Measurements from ENCODE around the gene RSPO3.
"Not testable (repeated sequence)": the region's sequence is repeated elsewhere in the genome, so short reads cannot be mapped to it uniquely, and the experiment has no call there.

The RSPO3 gene

DNA sequence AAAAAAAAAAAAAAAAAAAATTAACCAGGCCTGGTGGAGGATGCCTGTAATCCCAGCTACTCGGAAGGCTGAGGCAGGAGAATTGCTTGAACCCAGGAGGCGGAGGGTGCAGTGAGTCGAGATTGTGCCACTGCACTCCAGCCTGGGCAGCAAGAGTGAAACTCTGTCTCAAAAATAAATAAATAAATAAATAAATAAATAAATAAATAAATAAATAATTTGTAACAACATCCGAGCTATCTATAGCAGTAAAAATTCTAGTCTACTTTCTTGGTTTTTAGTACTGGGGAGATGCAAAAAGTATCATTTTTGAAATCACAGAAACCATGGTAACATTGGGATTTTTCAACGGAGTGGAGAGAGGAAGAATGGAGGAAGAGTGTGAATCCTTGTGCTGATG is 21.0 kb upstream of the RSPO3 start:
- H3K36me3 ChIP-seq (ENCODE audit: control insufficient read depth in 2 of 2, insufficient read depth in 1 of 2, low read length in 2 of 2); H3K27ac ChIP-seq (ENCODE audit: extremely low read depth, low read depth, low read length); POLR2A ChIA-PET; H3K4me1 ChIP-seq (ENCODE audit: control insufficient read depth, insufficient read depth, low read length); H3K4me3 ChIP-seq (ENCODE audit: low read depth, low read length); H3K9me3 ChIP-seq (ENCODE audit: control insufficient read depth, insufficient read depth, low read depth, low read length): not testable (repeated sequence)
- CTCF ChIA-PET = interaction anchor here (0.6 to 0.7 kb wide), 2 partner anchors 297 to 1544 kb away, joined by 4 read pairs; no protein-coding TSS in a partner anchor
- peak; percentile 34; the same call in 1 of the 2 replicates for TF ChIP-seq ZNF266 (tag by site-specific recombination; IDR thresholded peaks at IDR 0.05; ENCODE audit: low read depth)
- TF ChIP-seq ZNF426 (tag by site-specific recombination; IDR thresholded peaks at IDR 0.05) = peak; percentile 80
- peak; percentile 88 for TF ChIP-seq ZNF394 (tag by site-specific recombination; IDR thresholded peaks at IDR 0.05; ENCODE audit: borderline replicate concordance)
- TF ChIP-seq ZNF623 (tag by site-specific recombination; IDR thresholded peaks at IDR 0.05) = peak; percentile 61
- TF ChIP-seq ZBTB8A (tag by site-specific recombination; IDR thresholded peaks at IDR 0.05) = peak; percentile 61
- TF ChIP-seq ZNF19 (tag by site-specific recombination; IDR thresholded peaks at IDR 0.05; ENCODE audit: low read depth) = 0 out of 2 replicates have a peak, but pooled peaks have one; percentile 72
- peak; percentile 47; the same call in 1 of the 2 replicates for TF ChIP-seq ZNF433 (tag by site-specific recombination; IDR thresholded peaks at IDR 0.05; ENCODE audit: low read depth)
- TF ChIP-seq, protein P1, sequence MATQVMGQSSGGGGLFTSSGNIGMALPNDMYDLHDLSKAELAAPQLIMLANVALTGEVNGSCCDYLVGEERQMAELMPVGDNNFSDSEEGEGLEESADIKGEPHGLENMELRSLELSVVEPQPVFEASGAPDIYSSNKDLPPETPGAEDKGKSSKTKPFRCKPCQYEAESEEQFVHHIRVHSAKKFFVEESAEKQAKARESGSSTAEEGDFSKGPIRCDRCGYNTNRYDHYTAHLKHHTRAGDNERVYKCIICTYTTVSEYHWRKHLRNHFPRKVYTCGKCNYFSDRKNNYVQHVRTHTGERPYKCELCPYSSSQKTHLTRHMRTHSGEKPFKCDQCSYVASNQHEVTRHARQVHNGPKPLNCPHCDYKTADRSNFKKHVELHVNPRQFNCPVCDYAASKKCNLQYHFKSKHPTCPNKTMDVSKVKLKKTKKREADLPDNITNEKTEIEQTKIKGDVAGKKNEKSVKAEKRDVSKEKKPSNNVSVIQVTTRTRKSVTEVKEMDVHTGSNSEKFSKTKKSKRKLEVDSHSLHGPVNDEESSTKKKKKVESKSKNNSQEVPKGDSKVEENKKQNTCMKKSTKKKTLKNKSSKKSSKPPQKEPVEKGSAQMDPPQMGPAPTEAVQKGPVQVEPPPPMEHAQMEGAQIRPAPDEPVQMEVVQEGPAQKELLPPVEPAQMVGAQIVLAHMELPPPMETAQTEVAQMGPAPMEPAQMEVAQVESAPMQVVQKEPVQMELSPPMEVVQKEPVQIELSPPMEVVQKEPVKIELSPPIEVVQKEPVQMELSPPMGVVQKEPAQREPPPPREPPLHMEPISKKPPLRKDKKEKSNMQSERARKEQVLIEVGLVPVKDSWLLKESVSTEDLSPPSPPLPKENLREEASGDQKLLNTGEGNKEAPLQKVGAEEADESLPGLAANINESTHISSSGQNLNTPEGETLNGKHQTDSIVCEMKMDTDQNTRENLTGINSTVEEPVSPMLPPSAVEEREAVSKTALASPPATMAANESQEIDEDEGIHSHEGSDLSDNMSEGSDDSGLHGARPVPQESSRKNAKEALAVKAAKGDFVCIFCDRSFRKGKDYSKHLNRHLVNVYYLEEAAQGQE (tag by site-specific recombination; IDR thresholded peaks at IDR 0.05) = peak; percentile 67; the same call in 1 of the 2 replicates
- 0 out of 2 replicates have a peak, but pooled peaks have one; percentile 15 for TF ChIP-seq ZNF138 (tag by site-specific recombination; IDR thresholded peaks at IDR 0.05; ENCODE audit: borderline replicate concordance)
- TF ChIP-seq, protein P2, sequence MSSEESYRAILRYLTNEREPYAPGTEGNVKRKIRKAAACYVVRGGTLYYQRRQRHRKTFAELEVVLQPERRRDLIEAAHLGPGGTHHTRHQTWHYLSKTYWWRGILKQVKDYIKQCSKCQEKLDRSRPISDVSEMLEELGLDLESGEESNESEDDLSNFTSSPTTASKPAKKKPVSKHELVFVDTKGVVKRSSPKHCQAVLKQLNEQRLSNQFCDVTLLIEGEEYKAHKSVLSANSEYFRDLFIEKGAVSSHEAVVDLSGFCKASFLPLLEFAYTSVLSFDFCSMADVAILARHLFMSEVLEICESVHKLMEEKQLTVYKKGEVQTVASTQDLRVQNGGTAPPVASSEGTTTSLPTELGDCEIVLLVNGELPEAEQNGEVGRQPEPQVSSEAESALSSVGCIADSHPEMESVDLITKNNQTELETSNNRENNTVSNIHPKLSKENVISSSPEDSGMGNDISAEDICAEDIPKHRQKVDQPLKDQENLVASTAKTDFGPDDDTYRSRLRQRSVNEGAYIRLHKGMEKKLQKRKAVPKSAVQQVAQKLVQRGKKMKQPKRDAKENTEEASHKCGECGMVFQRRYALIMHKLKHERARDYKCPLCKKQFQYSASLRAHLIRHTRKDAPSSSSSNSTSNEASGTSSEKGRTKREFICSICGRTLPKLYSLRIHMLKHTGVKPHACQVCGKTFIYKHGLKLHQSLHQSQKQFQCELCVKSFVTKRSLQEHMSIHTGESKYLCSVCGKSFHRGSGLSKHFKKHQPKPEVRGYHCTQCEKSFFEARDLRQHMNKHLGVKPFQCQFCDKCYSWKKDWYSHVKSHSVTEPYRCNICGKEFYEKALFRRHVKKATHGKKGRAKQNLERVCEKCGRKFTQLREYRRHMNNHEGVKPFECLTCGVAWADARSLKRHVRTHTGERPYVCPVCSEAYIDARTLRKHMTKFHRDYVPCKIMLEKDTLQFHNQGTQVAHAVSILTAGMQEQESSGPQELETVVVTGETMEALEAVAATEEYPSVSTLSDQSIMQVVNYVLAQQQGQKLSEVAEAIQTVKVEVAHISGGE (tag by site-specific recombination; conservative IDR thresholded peaks at IDR 0.05; ENCODE audit: low read depth) = peak; percentile 66
- TF ChIP-seq ZNF140 (tag by site-specific recombination; IDR thresholded peaks at IDR 0.05) = peak; percentile 74
- peak; percentile 71 for TF ChIP-seq ZNF555 (tag by site-specific recombination; conservative IDR thresholded peaks at IDR 0.05)
- TF ChIP-seq ZNF560 (tag by site-specific recombination; IDR thresholded peaks at IDR 0.05; ENCODE audit: borderline replicate concordance) = 0 out of 2 replicates have a peak, but pooled peaks have one; percentile 26
- peak; percentile 32; the same call in 1 of the 2 replicates for TF ChIP-seq ZNF654 (tag by site-specific recombination; IDR thresholded peaks at IDR 0.05; ENCODE audit: low read depth)
- TF ChIP-seq ZNF518A (tag by site-specific recombination; conservative IDR thresholded peaks at IDR 0.05; ENCODE audit: low read depth) = peak; percentile 81
- TF ChIP-seq ZNF558 (tag by site-specific recombination; IDR thresholded peaks at IDR 0.05) = 0 out of 2 replicates have a peak, but pooled peaks have one; percentile 33
- TF ChIP-seq ZNF202 (tag by site-specific recombination; IDR thresholded peaks at IDR 0.05; ENCODE audit: borderline replicate concordance) = peak; percentile 16; the same call in 1 of the 2 replicates

Measured in HEK293 (cell line).